Activated naive CD8-positive, alpha-beta T cell treated with anti-CD3 and anti-CD28 coated beads for 36 hours (primary cell): Measurements from ENCODE around the gene SASH1. TPM values are rescaled to one million over a fixed set of nuclear protein-coding genes. Genes with fewer than 3 reads are reported as not detected.

Experiments used
- DNase-seq: peaks from one replicate; pipeline ENCODE4 v3.0.0; 2021
- H3K27ac Mint-ChIP-seq: one replicate; pipeline ENCODE4 v1.8.0; 2022; ENCODE audit warnings: mild to moderate bottlenecking, moderate library complexity, mixed read lengths
- H3K27me3 Mint-ChIP-seq: one replicate; pipeline ENCODE4 v1.8.0; 2022; ENCODE audit warnings: mild to moderate bottlenecking, mixed read lengths
- H3K36me3 Mint-ChIP-seq: one replicate; pipeline ENCODE4 v1.8.0; 2021; ENCODE audit warnings: mild to moderate bottlenecking, mixed read lengths
- H3K4me1 Mint-ChIP-seq: one replicate; pipeline ENCODE4 v1.8.0; 2021; ENCODE audit warnings: mixed read lengths
- H3K4me3 Mint-ChIP-seq: one replicate; pipeline ENCODE4 v1.8.0; 2022; ENCODE audit warnings: mild to moderate bottlenecking, moderate library complexity, mixed read lengths
- H3K9me3 Mint-ChIP-seq: one replicate; pipeline ENCODE4 v1.8.0; 2022; ENCODE audit warnings: mixed read lengths
- total RNA-seq, 2 experiments: library from RNA; stranded (reverse); gene quantifications; one replicate each; pipeline ENCODE4 v1.2.3, GENCODE V29; 2021

The SASH1 gene
- total RNA-seq = under 1 TPM; 0.04 TPM

GRCh38 chr6:148342350-148343046 is at the start of gene SASH1:
TSS of gene SASH1 (plus strand) at chr6:148342838. CDS start at chr6:148343068, 230 bp downstream.
- DNase-seq = peak; percentile 12
- peaks cover 7% of the 10 kb centered on the region for H3K4me1 Mint-ChIP-seq
- H3K27me3 Mint-ChIP-seq = peaks cover 74% of the 10 kb centered on the region
- peak within 1 kb of the TSS; percentile 51 for H3K4me3 Mint-ChIP-seq
- H3K27ac Mint-ChIP-seq = no peak within 1 kb of the TSS
- no peaks in the 10 kb centered on the region for H3K9me3 Mint-ChIP-seq
- H3K36me3 Mint-ChIP-seq = no peaks in the 10 kb centered on the region

- Mint-ChIP-seq H3K4me1 (no peaks in the 10 kb centered on the region), H3K9me3 (no peaks in the 10 kb centered on the region), H3K27me3 (peaks cover 18% of the 10 kb centered on the region), H3K4me3 (no peak overlapping the region), H3K36me3 (no peaks in the 10 kb centered on the region), H3K27ac (no peak overlapping the region)
- DNase-seq = no peak
These were observed 49.2 kb upstream of the SASH1 start for GRCh38 chr6:148293181-148293995.

DNA sequence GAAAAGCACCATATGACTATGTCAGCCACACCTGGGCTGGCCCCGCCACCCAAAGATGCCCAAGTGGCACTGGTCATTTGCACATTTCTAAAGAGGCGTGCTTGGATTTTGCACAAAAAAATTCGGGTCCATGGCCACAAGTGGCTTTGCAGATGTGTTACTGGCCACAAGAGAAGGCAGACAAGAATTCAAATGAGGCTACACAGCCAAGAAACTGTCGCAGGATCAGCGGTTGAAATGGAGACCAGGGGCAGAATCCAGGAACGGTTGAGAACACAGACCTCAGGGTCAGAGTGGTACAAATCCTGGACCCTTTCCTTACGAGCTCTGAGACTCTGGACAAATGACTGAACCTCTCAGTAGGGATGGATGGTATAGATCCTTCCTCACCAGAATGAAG is 48.6 kb upstream of the SASH1 start:
- H3K9me3 Mint-ChIP-seq = no peaks in the 10 kb centered on the region
- DNase-seq = no peak
- H3K4me3 Mint-ChIP-seq = no peak overlapping the region
- no peak overlapping the region for H3K27ac Mint-ChIP-seq
- H3K27me3 Mint-ChIP-seq = peaks cover 23% of the 10 kb centered on the region
- H3K36me3 Mint-ChIP-seq = no peaks in the 10 kb centered on the region
- no peaks in the 10 kb centered on the region for H3K4me1 Mint-ChIP-seq

DNA sequence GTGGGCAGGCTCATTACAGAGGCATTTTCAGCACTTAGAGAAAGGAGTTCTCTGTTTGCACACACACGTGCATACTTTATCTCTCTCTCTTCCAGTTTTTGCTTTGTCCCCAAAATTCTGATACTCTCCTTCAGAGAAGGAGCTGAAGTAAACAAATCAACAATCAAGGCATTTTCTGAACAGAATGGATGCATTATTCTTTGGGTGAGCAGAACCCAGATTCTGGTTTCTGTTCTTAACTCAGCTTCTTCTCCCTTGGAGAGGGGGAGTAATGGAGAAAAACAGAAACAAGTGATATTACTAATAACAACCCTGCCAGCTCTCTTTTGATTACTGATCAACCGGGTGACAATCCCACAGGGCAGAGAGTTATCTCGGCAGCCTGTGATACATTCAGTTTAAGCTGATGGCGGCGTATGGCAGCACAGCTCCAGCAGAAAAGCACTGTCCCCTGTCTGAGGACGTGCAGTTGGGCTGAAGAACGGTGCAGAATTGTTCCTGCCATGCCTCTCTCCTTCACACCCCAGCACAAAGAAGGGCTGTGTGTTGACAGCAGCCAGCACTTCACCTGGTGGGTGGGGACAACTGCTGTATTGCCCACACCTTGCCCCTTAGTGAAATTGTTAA is 47.3 kb upstream of the SASH1 start:
- no peak for DNase-seq
- H3K4me3 Mint-ChIP-seq = no peak overlapping the region
- no peaks in the 10 kb centered on the region for H3K36me3 Mint-ChIP-seq
- peaks cover 26% of the 10 kb centered on the region for H3K27me3 Mint-ChIP-seq
- no peaks in the 10 kb centered on the region for H3K4me1 Mint-ChIP-seq
- no peak overlapping the region for H3K27ac Mint-ChIP-seq
- H3K9me3 Mint-ChIP-seq = no peaks in the 10 kb centered on the region

GRCh38 chr6:148296771-148297170 is 45.9 kb upstream of the SASH1 start:
- no peaks in the 10 kb centered on the region for H3K9me3 Mint-ChIP-seq
- H3K27ac Mint-ChIP-seq = no peak overlapping the region
- no peak for DNase-seq
- H3K4me3 Mint-ChIP-seq = no peak overlapping the region
- no peaks in the 10 kb centered on the region for H3K4me1 Mint-ChIP-seq
- H3K36me3 Mint-ChIP-seq = no peaks in the 10 kb centered on the region
- H3K27me3 Mint-ChIP-seq = peaks cover 26% of the 10 kb centered on the region

GRCh38 chr6:148298683-148299082 is 44.0 kb upstream of the SASH1 start:
- no peaks in the 10 kb centered on the region for H3K4me1 Mint-ChIP-seq
- no peak for DNase-seq
- peaks cover 21% of the 10 kb centered on the region for H3K27me3 Mint-ChIP-seq
- no peaks in the 10 kb centered on the region for H3K9me3 Mint-ChIP-seq
- no peaks in the 10 kb centered on the region for H3K36me3 Mint-ChIP-seq
- H3K4me3 Mint-ChIP-seq = no peak overlapping the region
- no peak overlapping the region for H3K27ac Mint-ChIP-seq

GRCh38 chr6:148303616-148304015 is 39.0 kb upstream of the SASH1 start:
- Mint-ChIP-seq H3K27me3 (peaks cover 9% of the 10 kb centered on the region), H3K36me3 (no peaks in the 10 kb centered on the region), H3K27ac (no peak overlapping the region), H3K9me3 (no peaks in the 10 kb centered on the region), H3K4me3 (no peak overlapping the region), H3K4me1 (no peaks in the 10 kb centered on the region)
- DNase-seq = no peak

DNA sequence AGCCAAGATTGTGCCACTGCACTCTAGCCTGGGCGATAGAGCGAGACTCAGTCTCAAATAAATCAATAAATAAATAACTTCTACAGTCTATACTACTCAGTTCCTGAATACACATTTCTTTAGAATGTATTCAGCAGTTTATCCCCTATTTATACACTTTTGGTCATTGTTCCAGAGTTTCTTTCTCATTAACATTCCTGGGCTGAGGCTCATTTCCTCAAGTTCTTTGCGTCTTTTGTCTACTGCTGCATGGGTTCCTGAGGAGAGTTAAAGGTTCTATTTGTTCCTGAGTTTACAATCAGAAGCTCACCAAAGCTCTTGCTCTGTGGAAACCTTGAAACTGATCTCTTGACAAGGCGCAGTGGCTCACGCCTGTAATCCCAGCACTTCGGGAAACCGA is 37.7 kb upstream of the SASH1 start:
- H3K27me3 Mint-ChIP-seq = peaks cover 11% of the 10 kb centered on the region
- H3K4me3 Mint-ChIP-seq = no peak overlapping the region

GRCh38 chr6:148306286-148306685 is 36.4 kb upstream of the SASH1 start:
- Mint-ChIP-seq H3K27ac (no peak overlapping the region), H3K27me3 (peaks cover 8% of the 10 kb centered on the region), H3K4me1 (no peaks in the 10 kb centered on the region), H3K9me3 (no peaks in the 10 kb centered on the region), H3K36me3 (no peaks in the 10 kb centered on the region), H3K4me3 (no peak overlapping the region)
- DNase-seq = no peak

More for the DNA sequence above, 37.7 kb upstream of the SASH1 start:
- Mint-ChIP-seq H3K36me3 (no peaks in the 10 kb centered on the region), H3K27ac (no peak overlapping the region), H3K9me3 (no peaks in the 10 kb centered on the region), H3K4me1 (no peaks in the 10 kb centered on the region)
- DNase-seq = no peak

- H3K9me3 Mint-ChIP-seq = no peaks in the 10 kb centered on the region
- no peaks in the 10 kb centered on the region for H3K4me1 Mint-ChIP-seq
- peaks cover 6% of the 10 kb centered on the region for H3K27me3 Mint-ChIP-seq
- H3K4me3 Mint-ChIP-seq = no peak overlapping the region
- DNase-seq = no peak
- no peak overlapping the region for H3K27ac Mint-ChIP-seq
- no peaks in the 10 kb centered on the region for H3K36me3 Mint-ChIP-seq
These were observed 35.2 kb upstream of the SASH1 start for GRCh38 chr6:148307405-148307804.

GRCh38 chr6:148309301-148309700 is 33.3 kb upstream of the SASH1 start:
- no peak for DNase-seq
- no peak overlapping the region for H3K4me3 Mint-ChIP-seq
- H3K9me3 Mint-ChIP-seq = no peaks in the 10 kb centered on the region
- H3K27ac Mint-ChIP-seq = no peak overlapping the region
- no peaks in the 10 kb centered on the region for H3K4me1 Mint-ChIP-seq
- peaks cover 5% of the 10 kb centered on the region for H3K27me3 Mint-ChIP-seq
- no peaks in the 10 kb centered on the region for H3K36me3 Mint-ChIP-seq

GRCh38 chr6:148311966-148312669 is 30.5 kb upstream of the SASH1 start:
- DNase-seq = no peak
- Mint-ChIP-seq H3K36me3 (no peaks in the 10 kb centered on the region), H3K9me3 (no peaks in the 10 kb centered on the region), H3K4me3 (no peak overlapping the region), H3K27me3 (peaks cover 5% of the 10 kb centered on the region), H3K4me1 (no peaks in the 10 kb centered on the region), H3K27ac (no peak overlapping the region)

- Mint-ChIP-seq H3K4me3 (no peak overlapping the region), H3K4me1 (no peaks in the 10 kb centered on the region), H3K27ac (no peak overlapping the region), H3K36me3 (no peaks in the 10 kb centered on the region), H3K9me3 (no peaks in the 10 kb centered on the region), H3K27me3 (peaks cover 5% of the 10 kb centered on the region)
- DNase-seq = no peak
These were observed 29.1 kb upstream of the SASH1 start for GRCh38 chr6:148313488-148313887.

DNA sequence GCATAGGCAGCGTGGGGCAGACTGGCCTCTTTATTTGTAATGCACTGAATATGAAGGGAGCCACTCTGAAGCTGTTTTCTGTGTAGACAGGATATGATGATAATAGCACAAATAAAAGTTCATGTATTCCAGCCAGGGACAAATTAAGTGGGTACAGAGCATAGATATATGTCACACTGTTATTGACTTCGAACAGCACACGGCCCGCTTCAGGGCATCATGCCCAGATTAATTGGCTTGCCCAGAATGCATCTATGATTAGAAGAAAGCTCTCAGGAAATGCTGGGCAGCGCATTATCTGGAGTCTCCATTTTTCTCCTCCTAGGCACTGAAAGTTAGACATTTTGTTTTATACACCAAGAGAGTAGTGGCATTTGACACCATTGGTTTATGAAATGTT is 26.3 kb upstream of the SASH1 start:
- Mint-ChIP-seq H3K4me1 (no peaks in the 10 kb centered on the region), H3K27ac (no peak overlapping the region), H3K4me3 (no peak overlapping the region), H3K9me3 (peaks cover 3% of the 10 kb centered on the region), H3K36me3 (no peaks in the 10 kb centered on the region), H3K27me3 (peaks cover 6% of the 10 kb centered on the region)
- no peak for DNase-seq

DNA sequence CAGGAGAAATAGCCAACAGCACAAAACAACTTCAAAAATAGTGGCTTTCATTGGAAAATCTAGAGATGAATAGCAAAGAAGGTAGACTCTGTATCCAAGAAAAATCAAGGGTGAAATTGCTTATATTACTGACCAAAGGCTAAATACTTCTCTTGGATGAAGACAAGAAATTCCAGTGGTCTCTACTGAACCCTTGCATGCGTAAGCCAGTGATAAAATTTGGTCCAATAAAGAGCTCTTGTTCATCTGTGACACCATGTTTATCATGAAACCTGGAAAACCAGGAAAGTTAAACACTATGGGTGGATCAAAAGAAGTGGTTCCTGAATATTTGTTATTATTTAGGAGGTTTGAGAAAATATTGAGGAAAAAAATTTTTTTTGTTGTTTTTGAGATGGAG is 25.6 kb upstream of the SASH1 start:
- H3K4me1 Mint-ChIP-seq = no peaks in the 10 kb centered on the region
- peaks cover 6% of the 10 kb centered on the region for H3K27me3 Mint-ChIP-seq
- peaks cover 3% of the 10 kb centered on the region for H3K9me3 Mint-ChIP-seq
- no peak overlapping the region for H3K27ac Mint-ChIP-seq
- H3K36me3 Mint-ChIP-seq = no peaks in the 10 kb centered on the region
- no peak for DNase-seq
- no peak overlapping the region for H3K4me3 Mint-ChIP-seq
